BJ (cell line): ENCODE measurements around the gene DUSP16. TPM values are rescaled to one million over a fixed set of nuclear protein-coding genes. Genes with fewer than 3 reads are reported as not detected.
"Not testable (repeated sequence)": the region's sequence is repeated elsewhere in the genome, so short reads cannot be mapped to it uniquely, and the experiment has no call there.

Experiments used
- CTCF ChIA-PET: fragments of 350-600 bp; formaldehyde crosslinking; extraction: SDS; loops from one replicate; lab custom pipeline; 2021; ENCODE audit warnings: antibody characterized with exemption, inconsistent platforms; lab: Yijun Ruan, JAX
- POLR2A ChIA-PET: fragments of 300-600 bp; sonication (Branson Sonifier 250); formaldehyde crosslinking; extraction: SDS; loops from one replicate; lab custom pipeline; 2021; ENCODE audit warnings: antibody characterized with exemption; lab: Charles Lee
- DNase-seq: peaks from one replicate; pipeline ENCODE4 v3.0.0-alpha.2; 2011; ENCODE audit warnings: low read depth
- H3K27me3 ChIP-seq: 2 replicates; pipeline ENCODE4 v1.6.0; 2011; ENCODE audit warnings: low read length; ENCODE audit not compliant: control insufficient read depth, insufficient read depth
- H3K36me3 ChIP-seq: 2 replicates; pipeline ENCODE4 v1.5.1; 2011; ENCODE audit warnings: low read length; ENCODE audit not compliant: control insufficient read depth, insufficient read depth
- H3K4me3 ChIP-seq: 2 replicates; pipeline ENCODE4 v1.5.1; 2011; ENCODE audit warnings: low read depth, mild to moderate bottlenecking, control low read depth, low read length
- polyA plus RNA-seq: library from polyadenylated mRNA; depleted of rRNA; stranded (reverse); fragments of >200 nt; gene quantifications from 2 replicates; pipeline ENCODE4 v1.2.3, GENCODE V29; 2011
- TF ChIP-seq, protein P1 (sequence below): IDR thresholded peaks from 2 replicates; pipeline ENCODE4 v1.5.1; 2011; ENCODE audit warnings: low read depth, mild to moderate bottlenecking, control low read depth, inconsistent platforms, low read length, moderate library complexity; ENCODE audit not compliant: insufficient read depth

The DUSP16 gene
- polyA plus RNA-seq, 1 experiment = 5.5 TPM

- ChIA-PET CTCF (no interaction called here), POLR2A (no interaction called here)
- no peak overlapping the region for H3K4me3 ChIP-seq
- no peaks in the 10 kb centered on the region for H3K27me3 ChIP-seq
- TF ChIP-seq, protein P1, sequence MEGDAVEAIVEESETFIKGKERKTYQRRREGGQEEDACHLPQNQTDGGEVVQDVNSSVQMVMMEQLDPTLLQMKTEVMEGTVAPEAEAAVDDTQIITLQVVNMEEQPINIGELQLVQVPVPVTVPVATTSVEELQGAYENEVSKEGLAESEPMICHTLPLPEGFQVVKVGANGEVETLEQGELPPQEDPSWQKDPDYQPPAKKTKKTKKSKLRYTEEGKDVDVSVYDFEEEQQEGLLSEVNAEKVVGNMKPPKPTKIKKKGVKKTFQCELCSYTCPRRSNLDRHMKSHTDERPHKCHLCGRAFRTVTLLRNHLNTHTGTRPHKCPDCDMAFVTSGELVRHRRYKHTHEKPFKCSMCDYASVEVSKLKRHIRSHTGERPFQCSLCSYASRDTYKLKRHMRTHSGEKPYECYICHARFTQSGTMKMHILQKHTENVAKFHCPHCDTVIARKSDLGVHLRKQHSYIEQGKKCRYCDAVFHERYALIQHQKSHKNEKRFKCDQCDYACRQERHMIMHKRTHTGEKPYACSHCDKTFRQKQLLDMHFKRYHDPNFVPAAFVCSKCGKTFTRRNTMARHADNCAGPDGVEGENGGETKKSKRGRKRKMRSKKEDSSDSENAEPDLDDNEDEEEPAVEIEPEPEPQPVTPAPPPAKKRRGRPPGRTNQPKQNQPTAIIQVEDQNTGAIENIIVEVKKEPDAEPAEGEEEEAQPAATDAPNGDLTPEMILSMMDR = no peak
- no peaks in the 10 kb centered on the region for H3K36me3 ChIP-seq
- no peak for DNase-seq
Measured at GRCh38 chr12:12528361-12529270, 34.0 kb downstream of the DUSP16 start.

- H3K27me3 ChIP-seq = no peaks in the 10 kb centered on the region
- CTCF ChIA-PET = no interaction called here
- H3K36me3 ChIP-seq = no peaks in the 10 kb centered on the region
- TF ChIP-seq, protein P1 = no peak
- H3K4me3 ChIP-seq = no peak overlapping the region
- DNase-seq = no peak
- POLR2A ChIA-PET = no interaction called here
Measured at GRCh38 chr12:12527820-12528296, 34.8 kb downstream of the DUSP16 start.

GRCh38 chr12:12524128-12524527 is 38.5 kb downstream of the DUSP16 start:
- POLR2A ChIA-PET = interaction anchor here (0.7 kb wide), 1 partner anchor 30 kb away, joined by 4 read pairs; no protein-coding TSS in a partner anchor
- DNase-seq = no peak
- TF ChIP-seq, protein P1 = no peak
- H3K4me3 ChIP-seq = no peak overlapping the region
- no peaks in the 10 kb centered on the region for H3K27me3 ChIP-seq
- CTCF ChIA-PET = interaction anchor here (1.2 kb wide), 1 partner anchor 40 kb away, joined by 3 read pairs; no protein-coding TSS in a partner anchor
- no peaks in the 10 kb centered on the region for H3K36me3 ChIP-seq

GRCh38 chr12:12523229-12523628 is 39.4 kb downstream of the DUSP16 start:
- POLR2A ChIA-PET = no interaction called here
- DNase-seq = no peak
- Histone ChIP-seq H3K27me3 (no peaks in the 10 kb centered on the region), H3K4me3 (no peak overlapping the region), H3K36me3 (no peaks in the 10 kb centered on the region)
- CTCF ChIA-PET = interaction anchor here (0.7 to 1.2 kb wide), 2 partner anchors 23 to 41 kb away, joined by 3 read pairs; no protein-coding TSS in a partner anchor
- TF ChIP-seq, protein P1 = no peak

DNA sequence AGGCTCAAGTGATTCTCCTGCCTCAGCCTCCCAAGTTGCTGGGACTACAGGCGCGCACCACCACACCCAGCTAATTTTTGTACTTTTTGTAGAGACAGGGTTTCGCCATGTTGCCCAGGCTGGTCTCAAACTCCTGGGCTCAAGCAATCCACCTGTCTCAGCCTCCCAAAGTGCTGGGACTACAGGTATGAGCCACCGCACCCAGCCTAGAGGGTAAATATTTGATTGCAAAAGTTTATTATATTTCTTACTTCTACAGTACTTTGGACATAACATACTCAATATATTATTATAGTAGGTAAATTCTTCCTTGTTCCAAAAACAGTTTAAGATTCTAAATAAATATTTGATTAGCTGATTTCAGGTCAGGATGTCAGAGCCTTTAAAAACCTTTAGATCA is 40.0 kb downstream of the DUSP16 start:
- POLR2A ChIA-PET, DNase-seq: not testable (repeated sequence)
- CTCF ChIA-PET = interaction anchor here (0.7 kb wide), 1 partner anchor 24 kb away, joined by 3 read pairs; no protein-coding TSS in a partner anchor

More for the DNA sequence above, 40.0 kb downstream of the DUSP16 start:
- not testable (repeated sequence) for H3K27me3 ChIP-seq, H3K36me3 ChIP-seq, H3K4me3 ChIP-seq
